GM21717 (cell line): ENCODE measurements around the gene ASPN.

Experiments
- ATAC-seq: cut with Tn5 transposase; IDR thresholded peaks from one replicate; pipeline ENCODE4 v1.9.1; 2021; ENCODE audit warnings: mild to moderate bottlenecking, moderate library complexity; ENCODE audit not compliant: unreplicated experiment

The ASPN gene

GRCh38 chr9:92478783-92479182, 3.5 kb downstream of the ASPN start:
- ATAC-seq = no peak

- no peak for ATAC-seq
These were observed 5.3 kb downstream of the ASPN start for GRCh38 chr9:92476962-92477361.

GRCh38 chr9:92474587-92474986, 7.7 kb downstream of the ASPN start:
- ATAC-seq = no peak

GRCh38 chr9:92468206-92468605, 14.1 kb downstream of the ASPN start:
- ATAC-seq = no peak

GRCh38 chr9:92467511-92467910, 14.8 kb downstream of the ASPN start:
- ATAC-seq = no peak

- no peak for ATAC-seq
These were observed 15.3 kb downstream of the ASPN start for GRCh38 chr9:92467041-92467440.

GRCh38 chr9:92463984-92464383, 18.3 kb downstream of the ASPN start:
- no peak for ATAC-seq

GRCh38 chr9:92463387-92463786, 18.9 kb downstream of the ASPN start:
- ATAC-seq = no peak

- no peak for ATAC-seq
These were observed 24.7 kb downstream of the ASPN start for GRCh38 chr9:92457576-92457975.

- ATAC-seq = no peak
These were observed 27.1 kb downstream of the ASPN start for GRCh38 chr9:92455217-92455616.

GRCh38 chr9:92446536-92446935, 35.8 kb downstream of the ASPN start:
- no peak for ATAC-seq

- no peak for ATAC-seq
These were observed 37.5 kb downstream of the ASPN start for GRCh38 chr9:92444841-92445240.

- no peak for ATAC-seq
These were observed 41.6 kb downstream of the ASPN start for GRCh38 chr9:92440751-92441046.

- ATAC-seq = no peak
These were observed 42.2 kb downstream of the ASPN start for GRCh38 chr9:92439921-92440750.

- no peak for ATAC-seq
These were observed 43.3 kb downstream of the ASPN start for GRCh38 chr9:92438900-92439526.

- ATAC-seq = no peak
These were observed 47.0 kb downstream of the ASPN start for GRCh38 chr9:92435263-92435662.

GRCh38 chr9:92432972-92433548, 49.2 kb downstream of the ASPN start:
- no peak for ATAC-seq

GRCh38 chr9:92432350-92432749, 50.0 kb downstream of the ASPN start:
- ATAC-seq = no peak

GRCh38 chr9:92429836-92430235, 52.5 kb downstream of the ASPN start:
- ATAC-seq = no peak

- no peak for ATAC-seq
These were observed 55.7 kb downstream of the ASPN start for GRCh38 chr9:92426501-92427145.

- no peak for ATAC-seq
These were observed 56.8 kb downstream of the ASPN start for GRCh38 chr9:92425474-92425873.

GRCh38 chr9:92424340-92424739, 58.0 kb downstream of the ASPN start, which contains the start of gene OMD:
OMD (minus strand) TSS chr9:92424471; CDS start chr9:92417558, 6,913 bp downstream.
- no peak for ATAC-seq
